Gastroesophageal sphincter (tissue), 4 donors: ENCODE results near the gene PIP5K1C. TPM values are rescaled to one million over a fixed set of nuclear protein-coding genes. Genes with fewer than 3 reads are reported as not detected.

ENCODE experiments used
- ATAC-seq: fragments of 150-250 bp; one replicate; pipeline ENCODE4 v1.9.1; 2016; ENCODE audit warnings: mild to moderate bottlenecking, moderate library complexity
- H3K27ac ChIP-seq, 4 donors: fragments of 200-600 bp; sonication (generic) in 3 of 4; 1 replicate in 3 of 4; 2 replicates in 1 of 4; pipeline ENCODE4 v1.5.1; 2016 to 2019
- H3K27me3 ChIP-seq: fragments of 200-600 bp; sonication (generic); one replicate; pipeline ENCODE4 v1.5.1; 2019
- H3K36me3 ChIP-seq, 2 donors: fragments of 200-600 bp; sonication (generic); one replicate each; pipeline ENCODE4 v1.5.1; 2019; ENCODE audit warnings: control low read depth in 1 of 2
- H3K4me1 ChIP-seq, 3 donors: fragments of 200-600 bp; sonication (generic); 1 replicate in 2 of 3; 2 replicates in 1 of 3; pipeline ENCODE4 v1.5.1; 2016 to 2019; ENCODE audit warnings: control low read depth in 2 of 3
- H3K4me3 ChIP-seq, 2 donors: fragments of 200-600 bp; sonication (generic); one replicate each; pipeline ENCODE4 v1.5.1; 2019; ENCODE audit warnings: mild to moderate bottlenecking in 1 of 2, moderate library complexity in 1 of 2
- H3K9me3 ChIP-seq, 3 donors: fragments of 200-600 bp; sonication (generic); one replicate each; pipeline ENCODE4 v1.5.1; 2017 to 2019; ENCODE audit warnings: control low read depth in 2 of 3
- EP300 ChIP-seq: sonication (generic); formaldehyde crosslinking; IDR thresholded peaks from one replicate; pipeline ENCODE4 v1.6.1; 2017; ENCODE audit warnings: antibody characterized with exemption, mild to moderate bottlenecking
- POLR2A ChIP-seq, 2 donors: fragments of 450-650 bp; IDR thresholded peaks; one replicate each; pipeline ENCODE4 v1.6.1; 2017; ENCODE audit warnings: antibody characterized with exemption in 2 of 2, mild to moderate bottlenecking in 2 of 2, moderate library complexity in 1 of 2
- POLR2AphosphoS5 ChIP-seq: sonication (generic); formaldehyde crosslinking; IDR thresholded peaks from one replicate; pipeline ENCODE4 v1.6.1; 2017; ENCODE audit warnings: antibody characterized with exemption
- WGBS, 2 donors: methylation state at CpG; one replicate each; pipeline ENCODE4 v1.1.5; 2018; ENCODE audit warnings: low coverage in 1 of 2; 5-methylcytosine and 5-hydroxymethylcytosine counted together
- total RNA-seq, 4 donors: library from RNA; depleted of rRNA; stranded (reverse); fragments of >200 nt; gene quantifications; one replicate each; pipeline ENCODE4 v1.1.0, GENCODE V29; 2016
- TF ChIP-seq, protein P1 (sequence below), 4 experiments: fragments of 200-600 bp in 2 of 4; fragments of 450-650 bp in 2 of 4; sonication (generic) in 1 of 4; IDR thresholded peaks; one replicate each; pipeline ENCODE4 v1.5.1; 2017 to 2019; ENCODE audit warnings: antibody characterized with exemption in 4 of 4, mild to moderate bottlenecking in 2 of 4, moderate library complexity in 2 of 4

Gene PIP5K1C
- total RNA-seq, 4 donors from 2014 or later, result 50.8 to 165 (median 61.5) TPM

DNA sequence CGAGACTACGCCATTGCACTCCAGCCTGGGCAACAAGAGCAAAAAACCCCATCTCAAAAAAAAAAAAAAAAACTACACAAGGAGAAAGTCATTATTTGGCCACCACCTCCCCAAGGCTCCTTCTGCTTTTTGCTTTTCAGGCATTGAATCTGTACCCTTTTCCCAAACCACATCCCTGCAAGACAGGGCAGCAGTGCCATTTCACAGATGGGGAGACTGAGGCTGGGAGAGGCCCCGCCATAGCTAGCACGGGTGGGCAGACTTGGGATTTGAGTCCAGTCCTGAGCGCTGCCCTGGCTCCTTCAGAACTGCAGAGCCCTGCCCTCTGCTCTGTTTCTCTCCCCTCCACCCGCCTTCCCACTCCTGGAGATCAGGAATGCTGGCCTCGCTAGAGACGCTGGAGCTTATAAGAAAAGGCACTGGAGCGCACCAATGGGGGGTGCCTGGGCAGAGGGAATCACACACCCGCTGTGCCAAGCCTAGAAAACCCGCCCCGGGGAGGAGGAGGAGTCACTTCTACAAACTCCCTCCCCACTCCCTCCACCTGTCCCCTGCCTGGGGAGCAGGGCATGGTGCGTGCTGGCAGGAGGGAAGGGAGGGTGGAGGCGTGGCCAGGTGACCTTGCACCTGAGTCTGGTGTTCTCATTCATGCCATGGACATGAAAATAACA is 25.5 kb upstream of the PIP5K1C start:
- Histone ChIP-seq H3K4me1 (peaks cover 0 to 19% (median 9%) of the 10 kb centered on the region in 3 donors), H3K27me3 (peaks cover 49% of the 10 kb centered on the region), H3K9me3 (peaks cover 0 to 5% (median 0%) of the 10 kb centered on the region in 3 donors), H3K27ac (no peak overlapping the region), H3K36me3 (no peaks in the 10 kb centered on the region), H3K4me3 (no peak overlapping the region)
- no peak for ATAC-seq
- TF ChIP-seq POLR2A (IDR thresholded peaks at IDR 0.05), result no peak
- TF ChIP-seq, protein P1, sequence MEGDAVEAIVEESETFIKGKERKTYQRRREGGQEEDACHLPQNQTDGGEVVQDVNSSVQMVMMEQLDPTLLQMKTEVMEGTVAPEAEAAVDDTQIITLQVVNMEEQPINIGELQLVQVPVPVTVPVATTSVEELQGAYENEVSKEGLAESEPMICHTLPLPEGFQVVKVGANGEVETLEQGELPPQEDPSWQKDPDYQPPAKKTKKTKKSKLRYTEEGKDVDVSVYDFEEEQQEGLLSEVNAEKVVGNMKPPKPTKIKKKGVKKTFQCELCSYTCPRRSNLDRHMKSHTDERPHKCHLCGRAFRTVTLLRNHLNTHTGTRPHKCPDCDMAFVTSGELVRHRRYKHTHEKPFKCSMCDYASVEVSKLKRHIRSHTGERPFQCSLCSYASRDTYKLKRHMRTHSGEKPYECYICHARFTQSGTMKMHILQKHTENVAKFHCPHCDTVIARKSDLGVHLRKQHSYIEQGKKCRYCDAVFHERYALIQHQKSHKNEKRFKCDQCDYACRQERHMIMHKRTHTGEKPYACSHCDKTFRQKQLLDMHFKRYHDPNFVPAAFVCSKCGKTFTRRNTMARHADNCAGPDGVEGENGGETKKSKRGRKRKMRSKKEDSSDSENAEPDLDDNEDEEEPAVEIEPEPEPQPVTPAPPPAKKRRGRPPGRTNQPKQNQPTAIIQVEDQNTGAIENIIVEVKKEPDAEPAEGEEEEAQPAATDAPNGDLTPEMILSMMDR (IDR thresholded peaks at IDR 0.05), result no peak
- TF ChIP-seq POLR2AphosphoS5, result no peak
- no peak for TF ChIP-seq EP300
- WGBS, 2 donors, result 73% methylated on average over 2 of the region's 14 CpGs; no CpG with 5 or more reads in 1 of the 2 donors

DNA sequence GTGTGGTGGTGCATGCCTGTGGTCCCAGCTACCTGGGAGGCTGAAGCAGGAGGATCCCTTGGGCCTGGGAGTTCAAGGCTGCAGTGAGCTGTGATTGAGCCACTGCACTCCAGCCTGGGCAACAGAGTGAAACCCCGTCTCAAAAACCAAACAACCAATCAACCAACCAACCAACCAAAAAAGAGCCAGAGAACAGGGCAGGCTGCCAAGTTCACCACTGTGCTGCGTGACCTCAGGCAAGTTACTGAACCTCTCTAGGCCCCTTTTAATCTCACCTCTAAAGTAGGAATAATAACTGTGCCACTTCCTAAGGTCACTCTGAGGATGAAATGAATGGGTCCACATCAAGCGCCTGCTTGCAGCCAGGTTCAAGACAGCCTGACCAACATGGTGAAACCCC is 24.9 kb upstream of the PIP5K1C start:
- no peak for TF ChIP-seq POLR2AphosphoS5
- TF ChIP-seq POLR2A (IDR thresholded peaks at IDR 0.05), result no peak
- no peak for TF ChIP-seq EP300
- TF ChIP-seq, protein P1 (IDR thresholded peaks at IDR 0.05), result no peak
- WGBS, 2 donors, result 43% methylated on average over 2 of the region's 3 CpGs; no CpG with 5 or more reads in 1 of the 2 donors
- H3K36me3 ChIP-seq, result no peaks in the 10 kb centered on the region
- H3K4me3 ChIP-seq, result no peak overlapping the region
- no peak overlapping the region for H3K27ac ChIP-seq
- no peak for ATAC-seq
- H3K27me3 ChIP-seq, result peaks cover 56% of the 10 kb centered on the region
- H3K9me3 ChIP-seq, result peaks cover 0 to 5% (median 0%) of the 10 kb centered on the region in 3 donors
- peaks cover 0 to 25% (median 9%) of the 10 kb centered on the region in 3 donors for H3K4me1 ChIP-seq

DNA sequence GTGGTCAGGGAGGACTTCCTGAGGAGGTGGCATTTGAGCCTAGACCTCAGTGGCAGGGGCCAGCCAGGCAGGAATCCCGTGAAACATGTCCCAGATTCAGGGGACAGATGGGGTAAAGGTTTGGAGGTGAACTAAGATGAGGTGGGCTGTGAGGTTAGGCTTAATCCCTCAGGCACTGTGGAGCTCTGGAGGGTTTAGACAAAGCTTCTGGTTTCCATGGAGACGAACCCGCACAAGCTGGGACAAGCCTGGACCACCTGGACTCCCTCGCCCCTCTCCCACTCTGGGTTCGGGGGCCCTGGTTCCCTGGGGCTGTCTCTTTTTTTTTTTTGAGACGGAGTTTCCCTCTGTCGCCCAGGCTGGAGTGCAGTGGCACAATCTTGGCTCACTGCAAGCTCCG is 23.6 kb upstream of the PIP5K1C start:
- Histone ChIP-seq H3K27me3 (peaks cover 68% of the 10 kb centered on the region), H3K36me3 (no peaks in the 10 kb centered on the region), H3K4me1 (peaks cover 0 to 28% (median 9%) of the 10 kb centered on the region in 3 donors), H3K4me3 (no peak overlapping the region), H3K9me3 (peaks cover 0 to under 1% (median 0%) of the 10 kb centered on the region in 3 donors), H3K27ac (no peak overlapping the region)
- ATAC-seq, result no peak
- 24 to 46% methylated on average over 2 to 5 of the region's 8 CpGs for WGBS, 2 donors
- TF ChIP-seq EP300 (no peak), POLR2AphosphoS5 (no peak), POLR2A (IDR thresholded peaks at IDR 0.05) (no peak)
- TF ChIP-seq, protein P1 (IDR thresholded peaks at IDR 0.05), result no peak

DNA sequence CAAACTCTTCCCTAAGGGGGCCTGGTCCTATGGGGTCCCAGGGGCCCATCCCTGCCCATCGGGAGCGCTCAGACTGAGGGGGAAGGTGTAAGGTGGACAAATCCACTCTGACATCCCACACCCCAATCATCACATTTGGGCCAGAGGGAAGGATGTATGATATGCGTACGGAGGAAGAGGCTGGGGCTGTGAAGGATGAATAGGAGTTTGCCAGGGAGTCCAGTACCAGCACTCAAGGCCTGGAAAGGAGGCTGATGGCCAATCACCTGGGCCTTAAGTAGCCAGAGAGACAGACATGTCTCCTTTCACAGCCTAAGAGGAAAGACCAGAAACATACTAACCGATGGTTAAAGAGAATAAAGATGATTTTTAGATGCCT is 22.8 kb upstream of the PIP5K1C start:
- Histone ChIP-seq H3K36me3 (no peaks in the 10 kb centered on the region), H3K4me3 (no peak overlapping the region), H3K27me3 (peaks cover 75% of the 10 kb centered on the region), H3K4me1 (peaks cover 0 to 33% (median 9%) of the 10 kb centered on the region in 3 donors), H3K9me3 (no peaks in the 10 kb centered on the region), H3K27ac (no peak overlapping the region)
- ATAC-seq, result no peak
- WGBS, 2 donors, result 80% methylated on average over 3 of the region's 5 CpGs; no CpG with 5 or more reads in 1 of the 2 donors
- TF ChIP-seq POLR2A (IDR thresholded peaks at IDR 0.05) (no peak), EP300 (no peak), POLR2AphosphoS5 (no peak)
- TF ChIP-seq, protein P1 (IDR thresholded peaks at IDR 0.05), result no peak
